GM19438 (cell line): Measurements from ENCODE around the gene TOMM20.
A peak's percentile ranks its signal among the peaks of the same experiment; 100 is the strongest.
"Not testable (repeated sequence)": the region's sequence is repeated elsewhere in the genome, so short reads cannot be mapped to it uniquely, and the experiment has no call there.

ENCODE experiments used
- ATAC-seq: cut with Tn5 transposase; IDR thresholded peaks from one replicate; pipeline ENCODE4 v1.9.1; 2021; ENCODE audit warnings: low read depth; ENCODE audit not compliant: unreplicated experiment

The TOMM20 gene

GRCh38 chr1:235085411-235086117, 43.1 kb downstream of the TOMM20 start:
- not testable (repeated sequence) for ATAC-seq

GRCh38 chr1:235080788-235081187, 47.8 kb downstream of the TOMM20 start:
- ATAC-seq = not testable (repeated sequence)

- ATAC-seq = not testable (repeated sequence)
Measured at GRCh38 chr1:235080297-235080657, 48.4 kb downstream of the TOMM20 start.

GRCh38 chr1:235079443-235080296, 49.0 kb downstream of the TOMM20 start:
- ATAC-seq = no peak

- ATAC-seq = no peak
Measured at GRCh38 chr1:235078480-235079381, 49.9 kb downstream of the TOMM20 start.

GRCh38 chr1:235077571-235078479, 50.8 kb downstream of the TOMM20 start:
- ATAC-seq = peak; percentile 42

- ATAC-seq = no peak
Measured at GRCh38 chr1:235077163-235077540, 51.5 kb downstream of the TOMM20 start.

- ATAC-seq = no peak
Measured at GRCh38 chr1:235076504-235077162, 52.0 kb downstream of the TOMM20 start.

GRCh38 chr1:235075777-235076308, 52.8 kb downstream of the TOMM20 start:
- ATAC-seq = no peak

GRCh38 chr1:235075048-235075776, 53.4 kb downstream of the TOMM20 start:
- ATAC-seq = peak; percentile 46

GRCh38 chr1:235074523-235075047, 54.1 kb downstream of the TOMM20 start:
- peak; percentile 36 for ATAC-seq

GRCh38 chr1:235073968-235074522, 54.6 kb downstream of the TOMM20 start:
- no peak for ATAC-seq

GRCh38 chr1:235073331-235073967, 55.2 kb downstream of the TOMM20 start:
- no peak for ATAC-seq

- not testable (repeated sequence) for ATAC-seq
Measured at GRCh38 chr1:235072577-235072976, 56.1 kb downstream of the TOMM20 start.

- no peak for ATAC-seq
Measured at GRCh38 chr1:235072096-235072495, 56.5 kb downstream of the TOMM20 start.

- ATAC-seq = no peak
Measured at GRCh38 chr1:235070819-235071218, 57.8 kb downstream of the TOMM20 start.
